ENCODE measurements around the gene WDR48. TPM values are rescaled to one million over a fixed set of nuclear protein-coding genes. Genes with fewer than 3 reads are reported as not detected.

The WDR48 gene
- polyA plus RNA-seq, 1 donor from 2014 or later, result 111 TPM

DNA sequence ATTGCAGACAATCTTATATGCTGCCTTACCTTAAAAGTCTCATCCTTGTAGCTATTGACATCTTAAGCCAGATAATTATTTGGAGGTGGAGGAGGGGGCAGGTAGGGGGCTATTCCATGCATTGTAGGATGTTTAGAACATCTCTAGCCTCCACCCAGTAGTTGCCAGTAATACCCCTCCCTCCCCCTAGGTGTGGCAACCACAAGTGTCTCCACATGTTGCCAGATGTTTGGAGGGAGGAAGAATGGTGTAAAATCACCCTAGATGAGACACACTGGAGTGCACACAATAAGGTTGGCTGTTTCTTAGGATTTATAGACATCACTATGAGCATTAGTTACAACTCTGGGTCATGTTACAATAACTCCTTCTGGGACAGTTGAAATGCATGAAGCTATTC, 28.2 kb downstream of the WDR48 start:
- Histone ChIP-seq H3K9ac (ENCODE audit: low read length) (no peak overlapping the region), H3K36me3 (ENCODE audit: insufficient read depth, low read length) (peaks cover 6% of the 10 kb centered on the region), H3K79me2 (replicated peaks; ENCODE audit: insufficient read depth, low read length) (no peaks in the 10 kb centered on the region)

DNA sequence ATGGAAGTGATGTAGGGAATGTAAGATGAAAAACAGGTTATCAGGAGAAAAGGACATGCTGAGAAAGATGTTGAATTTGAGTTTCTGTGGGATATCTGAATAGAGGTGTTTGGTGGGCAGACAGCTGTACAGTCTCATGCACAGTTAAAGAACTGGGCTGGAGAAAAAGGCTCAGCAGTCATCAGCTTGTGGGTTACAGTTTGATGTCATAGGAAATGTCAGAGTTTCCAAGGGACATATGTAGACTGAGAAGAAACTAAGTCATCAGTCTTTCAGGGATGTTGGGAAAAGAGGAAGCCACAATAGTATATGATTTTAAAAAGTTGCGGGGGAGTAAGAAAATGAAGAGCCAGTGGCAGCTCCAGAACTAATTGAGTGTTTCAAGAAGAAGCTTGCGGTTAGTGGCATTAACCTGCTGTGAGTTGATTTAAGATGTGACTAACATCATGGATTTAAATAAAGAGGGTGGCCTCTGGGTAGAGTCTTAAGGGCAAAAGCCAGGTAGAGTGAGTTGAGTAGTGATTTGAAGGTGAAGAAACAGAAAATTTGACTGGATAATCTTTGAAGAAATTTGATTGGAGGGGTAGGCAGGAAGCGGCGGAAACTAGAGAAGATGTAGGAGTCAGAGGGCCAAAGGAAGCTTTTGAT, 31.0 kb downstream of the WDR48 start:
- H3K36me3 ChIP-seq (ENCODE audit: insufficient read depth, low read length), result peaks cover 6% of the 10 kb centered on the region
- H3K27me3 ChIP-seq (ENCODE audit: insufficient read depth, low read depth, low read length), result no peaks in the 10 kb centered on the region
- H3K4me2 ChIP-seq (ENCODE audit: low read length), result no peak overlapping the region
- TF ChIP-seq POLR2AphosphoS5 (IDR thresholded peaks at IDR 0.05) (no peak), TAF1 (IDR thresholded peaks at IDR 0.05; ENCODE audit: low read depth) (no peak), RAD21 (conservative IDR thresholded peaks at IDR 0.05) (no peak), EP300 (conservative IDR thresholded peaks at IDR 0.05; ENCODE audit: poor library complexity, severe bottlenecking) (no peak), SMC3 (conservative IDR thresholded peaks at IDR 0.05; ENCODE audit: poor library complexity) (no peak), MXI1 (conservative IDR thresholded peaks at IDR 0.05; ENCODE audit: poor library complexity, severe bottlenecking) (no peak), EZH2 (IDR thresholded peaks at IDR 0.05; ENCODE audit: borderline replicate concordance, insufficient read depth, low read length, poor library complexity, severe bottlenecking) (no peak)
- TF ChIP-seq, protein P1, sequence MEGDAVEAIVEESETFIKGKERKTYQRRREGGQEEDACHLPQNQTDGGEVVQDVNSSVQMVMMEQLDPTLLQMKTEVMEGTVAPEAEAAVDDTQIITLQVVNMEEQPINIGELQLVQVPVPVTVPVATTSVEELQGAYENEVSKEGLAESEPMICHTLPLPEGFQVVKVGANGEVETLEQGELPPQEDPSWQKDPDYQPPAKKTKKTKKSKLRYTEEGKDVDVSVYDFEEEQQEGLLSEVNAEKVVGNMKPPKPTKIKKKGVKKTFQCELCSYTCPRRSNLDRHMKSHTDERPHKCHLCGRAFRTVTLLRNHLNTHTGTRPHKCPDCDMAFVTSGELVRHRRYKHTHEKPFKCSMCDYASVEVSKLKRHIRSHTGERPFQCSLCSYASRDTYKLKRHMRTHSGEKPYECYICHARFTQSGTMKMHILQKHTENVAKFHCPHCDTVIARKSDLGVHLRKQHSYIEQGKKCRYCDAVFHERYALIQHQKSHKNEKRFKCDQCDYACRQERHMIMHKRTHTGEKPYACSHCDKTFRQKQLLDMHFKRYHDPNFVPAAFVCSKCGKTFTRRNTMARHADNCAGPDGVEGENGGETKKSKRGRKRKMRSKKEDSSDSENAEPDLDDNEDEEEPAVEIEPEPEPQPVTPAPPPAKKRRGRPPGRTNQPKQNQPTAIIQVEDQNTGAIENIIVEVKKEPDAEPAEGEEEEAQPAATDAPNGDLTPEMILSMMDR (IDR thresholded peaks at IDR 0.05; ENCODE audit: poor library complexity, severe bottlenecking), result no peak
- TF ChIP-seq, protein P2, sequence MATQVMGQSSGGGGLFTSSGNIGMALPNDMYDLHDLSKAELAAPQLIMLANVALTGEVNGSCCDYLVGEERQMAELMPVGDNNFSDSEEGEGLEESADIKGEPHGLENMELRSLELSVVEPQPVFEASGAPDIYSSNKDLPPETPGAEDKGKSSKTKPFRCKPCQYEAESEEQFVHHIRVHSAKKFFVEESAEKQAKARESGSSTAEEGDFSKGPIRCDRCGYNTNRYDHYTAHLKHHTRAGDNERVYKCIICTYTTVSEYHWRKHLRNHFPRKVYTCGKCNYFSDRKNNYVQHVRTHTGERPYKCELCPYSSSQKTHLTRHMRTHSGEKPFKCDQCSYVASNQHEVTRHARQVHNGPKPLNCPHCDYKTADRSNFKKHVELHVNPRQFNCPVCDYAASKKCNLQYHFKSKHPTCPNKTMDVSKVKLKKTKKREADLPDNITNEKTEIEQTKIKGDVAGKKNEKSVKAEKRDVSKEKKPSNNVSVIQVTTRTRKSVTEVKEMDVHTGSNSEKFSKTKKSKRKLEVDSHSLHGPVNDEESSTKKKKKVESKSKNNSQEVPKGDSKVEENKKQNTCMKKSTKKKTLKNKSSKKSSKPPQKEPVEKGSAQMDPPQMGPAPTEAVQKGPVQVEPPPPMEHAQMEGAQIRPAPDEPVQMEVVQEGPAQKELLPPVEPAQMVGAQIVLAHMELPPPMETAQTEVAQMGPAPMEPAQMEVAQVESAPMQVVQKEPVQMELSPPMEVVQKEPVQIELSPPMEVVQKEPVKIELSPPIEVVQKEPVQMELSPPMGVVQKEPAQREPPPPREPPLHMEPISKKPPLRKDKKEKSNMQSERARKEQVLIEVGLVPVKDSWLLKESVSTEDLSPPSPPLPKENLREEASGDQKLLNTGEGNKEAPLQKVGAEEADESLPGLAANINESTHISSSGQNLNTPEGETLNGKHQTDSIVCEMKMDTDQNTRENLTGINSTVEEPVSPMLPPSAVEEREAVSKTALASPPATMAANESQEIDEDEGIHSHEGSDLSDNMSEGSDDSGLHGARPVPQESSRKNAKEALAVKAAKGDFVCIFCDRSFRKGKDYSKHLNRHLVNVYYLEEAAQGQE (IDR thresholded peaks at IDR 0.05; ENCODE audit: borderline replicate concordance), result no peak
- no peaks in the 10 kb centered on the region for H4K20me1 ChIP-seq (ENCODE audit: insufficient read depth)
- H3K4me3 ChIP-seq (ENCODE audit: low read length), result no peak overlapping the region
- no peaks in the 10 kb centered on the region for H3K79me2 ChIP-seq (replicated peaks; ENCODE audit: insufficient read depth, low read length)
- H2AFZ ChIP-seq (ENCODE audit: low read depth, low read length), result no peak overlapping the region
- no peaks in the 10 kb centered on the region for H3F3A ChIP-seq (ENCODE audit: insufficient read depth, low read length, poor library complexity, severe bottlenecking)
- H3K9me3 ChIP-seq (ENCODE audit: low read length), result no peaks in the 10 kb centered on the region
- H3K9ac ChIP-seq (ENCODE audit: low read length), result no peak overlapping the region
- no peak overlapping the region for H3K27ac ChIP-seq (ENCODE audit: low read length)
- H3K9me2 ChIP-seq (ENCODE audit: insufficient read depth, low read length), result no peaks in the 10 kb centered on the region

More for the DNA sequence above, 28.2 kb downstream of the WDR48 start:
- TF ChIP-seq EZH2 (IDR thresholded peaks at IDR 0.05; ENCODE audit: borderline replicate concordance, insufficient read depth, low read length, poor library complexity, severe bottlenecking), result no peak
- TF ChIP-seq RAD21 (conservative IDR thresholded peaks at IDR 0.05), result no peak
- TF ChIP-seq SMC3 (conservative IDR thresholded peaks at IDR 0.05; ENCODE audit: poor library complexity), result no peak
- no peak for TF ChIP-seq MXI1 (conservative IDR thresholded peaks at IDR 0.05; ENCODE audit: poor library complexity, severe bottlenecking)
- TF ChIP-seq, protein P2 (IDR thresholded peaks at IDR 0.05; ENCODE audit: borderline replicate concordance), result no peak
- no peak for TF ChIP-seq EP300 (conservative IDR thresholded peaks at IDR 0.05; ENCODE audit: poor library complexity, severe bottlenecking)
- no peak for TF ChIP-seq POLR2AphosphoS5 (IDR thresholded peaks at IDR 0.05)
- no peak for TF ChIP-seq TAF1 (IDR thresholded peaks at IDR 0.05; ENCODE audit: low read depth)
- H4K20me1 ChIP-seq (ENCODE audit: insufficient read depth), result no peaks in the 10 kb centered on the region
- H3K9me3 ChIP-seq (ENCODE audit: low read length), result no peaks in the 10 kb centered on the region
- H3K4me2 ChIP-seq (ENCODE audit: low read length), result no peak overlapping the region
- no peak overlapping the region for H3K4me3 ChIP-seq (ENCODE audit: low read length)
- H3F3A ChIP-seq (ENCODE audit: insufficient read depth, low read length, poor library complexity, severe bottlenecking), result no peaks in the 10 kb centered on the region
- no peaks in the 10 kb centered on the region for H3K9me2 ChIP-seq (ENCODE audit: insufficient read depth, low read length)
- H3K27ac ChIP-seq (ENCODE audit: low read length), result no peak overlapping the region
- H3K27me3 ChIP-seq (ENCODE audit: insufficient read depth, low read depth, low read length), result no peaks in the 10 kb centered on the region
- H2AFZ ChIP-seq (ENCODE audit: low read depth, low read length), result no peak overlapping the region

Measured in neural cell (in vitro differentiated cells).